GM21360 (cell line): ENCODE measurements around the gene SRRM5.
"Not testable (repeated sequence)": the region's sequence is repeated elsewhere in the genome, so short reads cannot be mapped to it uniquely, and the experiment has no call there.

Experiments
- ATAC-seq: cut with Tn5 transposase; IDR thresholded peaks from one replicate; pipeline ENCODE4 v1.9.1; 2021; ENCODE audit warnings: mild to moderate bottlenecking, moderate library complexity; ENCODE audit not compliant: unreplicated experiment

SRRM5 gene

GRCh38 chr19:43612374-43612773, 486 bp downstream of the SRRM5 start:
- no peak for ATAC-seq

GRCh38 chr19:43616306-43616705, 4.4 kb downstream of the SRRM5 start:
- no peak for ATAC-seq

GRCh38 chr19:43616954-43617353, 5.1 kb downstream of the SRRM5 start:
- no peak for ATAC-seq

- ATAC-seq: peak; percentile 12
Observed at GRCh38 chr19:43618921-43619261, 7.0 kb downstream of the SRRM5 start.

- peak; percentile 67 for ATAC-seq
Observed at GRCh38 chr19:43619262-43620060, 7.6 kb downstream of the SRRM5 start, which contains the start of gene ZNF428. TSS of gene ZNF428 (minus strand) at chr19:43619629. CDS start at chr19:43614304, 5,325 bp downstream.

GRCh38 chr19:43620061-43621001, 8.4 kb downstream of the SRRM5 start:
- ATAC-seq: no peak

- ATAC-seq: no peak
Observed at GRCh38 chr19:43622070-43622469, 10.2 kb downstream of the SRRM5 start.

- no peak for ATAC-seq
Observed at GRCh38 chr19:43622956-43623355, 11.1 kb downstream of the SRRM5 start.

- ATAC-seq: no peak
Observed at GRCh38 chr19:43623889-43624670, 12.2 kb downstream of the SRRM5 start.

GRCh38 chr19:43624933-43625332, 13.0 kb downstream of the SRRM5 start:
- no peak for ATAC-seq

- ATAC-seq: no peak
Observed at GRCh38 chr19:43625918-43626579, 14.2 kb downstream of the SRRM5 start.

- ATAC-seq: no peak
Observed at GRCh38 chr19:43626838-43627237, 14.9 kb downstream of the SRRM5 start.

- no peak for ATAC-seq
Observed at GRCh38 chr19:43628646-43629326, 16.9 kb downstream of the SRRM5 start.

- no peak for ATAC-seq
Observed at GRCh38 chr19:43631491-43631890, 19.6 kb downstream of the SRRM5 start.

GRCh38 chr19:43633520-43633919, 21.6 kb downstream of the SRRM5 start:
- ATAC-seq: no peak

GRCh38 chr19:43634068-43634467, 22.2 kb downstream of the SRRM5 start:
- ATAC-seq: no peak

- no peak for ATAC-seq
Observed at GRCh38 chr19:43634506-43634871, 22.6 kb downstream of the SRRM5 start.

- no peak for ATAC-seq
Observed at GRCh38 chr19:43634872-43635560, 23.1 kb downstream of the SRRM5 start.

GRCh38 chr19:43635561-43635940, 23.7 kb downstream of the SRRM5 start:
- ATAC-seq: not testable (repeated sequence)
